ENCODE results near the gene PLEKHG4.

PLEKHG4 gene

GRCh38 chr16:67246081-67246755, 33.1 kb upstream of the PLEKHG4 start:
- DNase-seq (ENCODE audit: low read depth): peak; percentile 59

- DNase-seq (ENCODE audit: low read depth): no peak
These were observed 32.6 kb upstream of the PLEKHG4 start for GRCh38 chr16:67246756-67247191.

- DNase-seq (ENCODE audit: low read depth): peak; percentile 84
These were observed 31.9 kb upstream of the PLEKHG4 start, which contains the start of gene FHOD1 for GRCh38 chr16:67247192-67248072. Gene FHOD1 (minus strand): TSS chr16:67247481. CDS start chr16:67247410, 71 bp downstream.

GRCh38 chr16:67248073-67248400, 31.3 kb upstream of the PLEKHG4 start:
- DNase-seq (ENCODE audit: low read depth): no peak

DNA sequence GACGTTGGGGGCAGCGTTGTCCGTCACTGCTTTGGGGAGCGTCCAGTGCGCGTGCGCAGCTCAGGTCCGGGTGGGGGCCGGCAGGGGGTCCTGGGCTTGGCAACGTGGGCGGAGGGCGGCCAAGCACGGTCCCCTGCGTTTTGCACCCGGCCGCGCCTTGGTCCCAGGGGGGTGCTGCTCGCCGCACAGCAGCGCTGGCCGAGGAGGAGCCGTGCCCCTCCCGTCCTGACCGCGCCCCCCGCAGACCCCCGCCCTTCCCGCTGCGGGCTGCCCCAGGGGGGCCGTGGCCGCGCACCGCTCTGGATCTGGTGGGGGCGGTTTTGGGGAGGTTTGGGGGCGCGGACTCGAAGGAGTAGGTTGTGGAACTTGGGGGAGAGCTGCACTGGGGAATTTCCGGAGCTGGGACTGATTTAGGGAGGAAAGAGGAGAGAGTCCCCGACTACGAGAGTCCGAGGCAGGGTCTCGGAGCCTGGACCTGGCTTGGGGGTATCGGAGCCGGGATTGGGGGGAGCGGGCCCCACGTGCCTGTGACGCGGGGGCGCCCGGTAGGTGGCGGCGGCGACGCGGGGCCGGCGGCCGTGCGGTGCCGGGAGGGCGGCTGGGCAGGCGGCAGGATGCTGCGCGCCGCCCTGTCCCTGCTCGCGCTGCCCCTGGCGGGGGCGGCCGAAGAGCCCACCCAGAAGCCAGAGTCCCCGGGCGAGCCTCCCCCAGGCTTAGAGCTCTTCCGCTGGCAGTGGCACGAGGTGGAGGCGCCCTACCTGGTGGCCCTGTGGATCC, 30.7 kb upstream of the PLEKHG4 start, which contains the start of gene SLC9A5:
TSS of gene SLC9A5 (plus strand) at position 579 of the 777 bp plus-strand sequence. CDS start at position 615, 36 bp downstream.
- DNase-seq (ENCODE audit: low read depth): no peak

DNA sequence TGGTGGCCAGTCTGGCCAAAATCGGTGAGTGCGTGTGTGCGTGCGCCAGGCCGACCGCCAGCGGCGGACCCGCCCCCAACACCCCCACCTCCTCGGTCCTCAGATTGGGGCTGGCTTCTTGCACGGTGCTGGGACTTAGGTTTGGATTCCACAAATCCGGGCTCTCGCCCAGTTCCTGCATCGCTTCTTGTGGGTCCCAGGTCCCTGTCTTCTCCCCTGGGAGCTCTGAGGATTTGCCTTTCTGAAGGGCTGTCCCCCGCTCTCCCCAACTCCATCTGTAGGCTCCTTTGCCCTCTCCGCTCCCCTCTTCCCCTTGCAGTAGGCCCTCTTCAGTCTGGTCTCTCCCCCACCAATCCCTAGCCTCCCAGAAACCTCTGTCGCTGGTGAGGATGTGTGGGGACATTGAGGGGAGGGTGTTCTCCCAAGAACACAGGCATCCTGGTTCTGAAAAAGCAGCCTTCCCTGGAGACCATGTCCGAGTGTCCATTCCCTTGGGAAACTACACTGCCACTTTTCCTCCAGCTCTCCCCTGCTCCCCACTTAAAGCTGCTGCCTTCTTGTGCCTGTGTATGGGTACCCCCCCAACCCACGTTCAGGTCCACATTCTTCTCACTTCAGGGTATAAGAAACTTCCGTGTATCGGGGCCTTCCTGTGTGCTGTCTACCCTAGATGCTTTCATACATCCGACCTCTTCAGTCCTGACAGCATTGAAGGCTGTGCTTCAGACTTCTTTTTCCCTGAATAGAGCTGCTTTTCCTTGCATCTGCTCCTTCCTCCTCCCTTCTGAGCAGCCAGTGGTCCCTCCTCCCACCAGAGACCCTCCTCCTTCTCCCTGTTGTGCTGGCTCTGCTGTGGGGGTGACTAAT, 29.9 kb upstream of the PLEKHG4 start:
- DNase-seq (ENCODE audit: low read depth): no peak

- no peak for DNase-seq (ENCODE audit: low read depth)
These were observed 29.3 kb upstream of the PLEKHG4 start for GRCh38 chr16:67250045-67250327.

DNA sequence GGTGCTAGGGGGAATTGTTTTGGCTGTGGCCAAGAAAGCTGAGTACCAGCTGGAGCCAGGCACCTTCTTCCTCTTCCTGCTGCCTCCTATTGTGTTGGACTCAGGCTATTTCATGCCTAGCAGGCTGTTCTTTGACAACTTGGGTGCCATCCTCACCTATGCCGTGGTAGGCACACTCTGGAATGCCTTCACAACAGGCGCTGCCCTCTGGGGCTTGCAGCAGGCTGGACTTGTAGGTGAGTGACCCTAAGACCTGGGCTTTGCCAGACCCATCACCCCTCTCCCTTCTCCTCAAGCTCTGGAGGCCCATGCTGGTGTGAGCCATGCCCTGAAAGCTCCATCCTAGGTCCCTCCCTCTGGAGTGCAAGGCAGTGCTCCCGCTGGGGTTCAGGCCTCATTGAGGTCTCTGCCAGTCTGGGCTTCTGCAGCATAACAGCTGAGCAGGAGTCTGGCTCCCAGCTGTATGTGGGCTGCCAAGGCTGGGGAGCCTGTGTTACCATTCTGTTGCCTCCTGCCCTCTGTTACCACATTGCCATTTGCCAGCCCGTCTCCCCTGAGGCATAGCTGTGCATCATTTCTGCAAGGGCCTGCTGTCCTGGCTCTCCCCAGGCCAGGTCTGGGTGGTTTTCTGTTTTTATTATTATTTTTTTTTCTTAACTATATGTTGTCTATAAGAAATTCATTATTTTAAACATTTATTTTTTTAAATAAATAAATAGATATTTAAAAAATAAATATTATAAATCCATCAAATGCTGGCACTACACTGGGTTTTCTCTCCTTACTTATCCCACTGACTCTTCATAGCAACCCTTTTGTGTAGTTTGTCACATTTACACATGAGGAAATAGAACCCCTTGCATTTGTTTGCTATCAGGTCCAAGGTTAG, 26.5 kb upstream of the PLEKHG4 start:
- DNase-seq (ENCODE audit: low read depth): no peak

DNA sequence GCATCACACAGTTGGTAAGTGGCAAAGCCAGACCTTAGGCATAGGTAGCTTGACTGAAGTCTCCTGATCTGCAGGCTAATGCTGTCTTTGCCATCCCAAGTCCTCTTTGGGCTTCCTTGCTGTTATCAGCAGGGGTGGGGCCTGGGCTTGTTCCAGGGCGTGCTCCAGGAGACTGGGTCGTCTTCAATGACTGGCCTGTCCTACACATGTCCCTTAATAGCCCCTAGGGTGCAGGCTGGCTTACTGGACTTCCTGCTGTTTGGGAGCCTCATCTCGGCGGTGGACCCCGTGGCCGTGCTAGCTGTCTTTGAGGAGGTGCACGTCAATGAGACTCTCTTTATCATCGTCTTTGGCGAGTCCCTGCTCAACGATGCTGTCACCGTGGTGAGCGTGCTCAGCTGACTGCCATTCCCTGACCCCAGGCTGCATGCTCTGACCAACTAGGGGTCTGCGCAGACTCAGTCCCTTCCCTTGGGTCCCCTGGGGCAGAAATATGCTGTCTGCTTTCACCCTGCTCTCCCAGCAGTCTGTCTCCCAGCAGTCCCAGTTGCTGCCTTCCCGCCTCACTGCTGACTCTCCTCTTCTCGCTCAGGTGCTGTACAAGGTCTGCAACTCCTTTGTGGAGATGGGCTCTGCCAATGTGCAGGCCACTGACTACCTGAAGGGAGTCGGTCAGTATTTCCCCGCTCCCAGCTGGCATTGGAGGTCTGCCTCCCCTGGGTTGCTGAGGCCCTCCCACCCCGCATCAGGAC, 24.4 kb upstream of the PLEKHG4 start:
- no peak for DNase-seq (ENCODE audit: low read depth)

DNA sequence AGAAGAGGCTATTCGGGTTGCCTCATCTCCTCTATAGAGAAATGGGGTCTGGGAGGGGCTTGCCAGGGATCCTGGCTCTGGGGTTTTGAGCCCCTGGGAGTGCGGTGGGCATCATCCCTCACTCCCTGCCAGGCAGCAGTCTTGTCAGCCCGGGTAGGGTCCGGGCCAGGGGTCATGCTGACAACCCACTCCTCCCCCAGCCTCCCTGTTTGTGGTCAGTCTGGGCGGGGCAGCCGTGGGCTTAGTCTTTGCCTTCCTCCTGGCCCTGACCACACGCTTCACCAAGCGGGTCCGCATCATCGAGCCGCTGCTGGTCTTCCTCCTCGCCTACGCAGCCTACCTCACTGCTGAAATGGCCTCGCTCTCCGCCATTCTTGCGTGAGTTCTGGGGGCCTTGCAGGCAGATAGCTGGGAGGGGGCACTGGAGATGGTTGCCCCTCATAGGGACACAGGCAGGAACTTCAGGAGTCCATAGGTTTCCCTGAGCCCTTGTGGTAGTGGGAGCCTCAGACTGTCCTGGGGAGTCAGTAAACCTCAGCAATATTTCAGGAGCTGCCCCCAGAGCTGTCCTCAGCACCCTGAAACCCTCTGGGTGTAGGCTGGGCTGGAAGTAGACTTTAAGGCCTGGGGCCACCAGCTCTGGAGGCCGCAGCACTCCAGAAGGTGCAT, 23.6 kb upstream of the PLEKHG4 start:
- no peak for DNase-seq (ENCODE audit: low read depth)

DNA sequence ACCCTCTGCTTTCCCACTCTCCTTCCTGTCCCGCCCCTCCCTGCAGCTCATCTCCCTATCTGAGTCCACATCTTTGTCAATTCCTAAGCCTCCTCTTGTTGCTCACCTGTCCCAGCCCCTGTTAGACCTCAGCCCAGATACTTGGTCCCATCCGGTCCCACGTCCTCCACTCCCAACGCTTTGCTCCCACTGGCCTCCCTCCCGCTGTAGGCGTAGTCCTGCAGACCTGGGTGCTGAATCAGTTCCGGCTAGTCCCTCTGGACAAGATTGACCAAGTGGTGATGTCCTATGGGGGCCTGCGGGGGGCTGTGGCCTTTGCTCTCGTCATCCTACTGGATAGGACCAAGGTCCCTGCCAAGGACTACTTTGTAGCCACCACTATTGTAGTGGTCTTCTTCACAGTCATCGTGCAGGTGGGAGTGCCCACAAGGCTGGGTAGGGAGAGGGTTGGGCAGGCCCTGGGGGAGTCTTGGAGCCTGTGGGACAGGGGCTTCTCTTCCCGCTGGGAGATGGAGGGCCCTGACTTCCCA, 22.6 kb upstream of the PLEKHG4 start:
- DNase-seq (ENCODE audit: low read depth): no peak

DNA sequence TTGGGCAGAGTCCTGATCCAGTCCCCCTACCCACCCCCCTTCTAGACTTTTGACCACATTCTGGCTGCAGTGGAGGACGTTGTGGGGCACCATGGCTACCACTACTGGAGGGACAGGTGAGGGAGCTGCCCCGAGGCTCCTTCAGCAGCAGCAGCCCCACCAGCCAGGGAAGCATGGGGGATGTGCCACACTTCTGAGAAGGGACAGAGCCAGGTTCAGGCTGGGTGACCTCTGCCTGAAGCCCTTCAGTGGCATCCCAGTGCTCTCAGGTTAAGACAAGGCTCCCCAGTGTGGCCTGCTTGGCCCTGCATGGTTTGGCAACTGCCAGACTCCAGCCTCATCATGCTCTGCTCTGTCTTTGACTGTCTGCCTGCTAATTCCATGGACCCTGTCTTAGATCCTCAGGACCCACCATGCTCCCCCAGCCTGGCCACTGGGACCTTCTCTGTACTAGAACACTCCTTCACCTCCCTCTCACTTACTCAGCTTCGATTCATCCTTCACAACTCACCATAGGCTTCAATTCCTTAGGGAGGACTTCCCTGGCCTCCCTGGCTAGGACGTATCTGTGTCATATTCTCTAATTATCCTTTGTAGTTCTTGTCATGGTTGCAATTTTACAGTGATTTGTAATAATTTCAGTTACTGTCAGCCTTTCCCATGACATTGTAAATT, 21.7 kb upstream of the PLEKHG4 start:
- DNase-seq (ENCODE audit: low read depth): no peak

GRCh38 chr16:67258161-67258835, 21.0 kb upstream of the PLEKHG4 start:
- no peak for DNase-seq (ENCODE audit: low read depth)

DNA sequence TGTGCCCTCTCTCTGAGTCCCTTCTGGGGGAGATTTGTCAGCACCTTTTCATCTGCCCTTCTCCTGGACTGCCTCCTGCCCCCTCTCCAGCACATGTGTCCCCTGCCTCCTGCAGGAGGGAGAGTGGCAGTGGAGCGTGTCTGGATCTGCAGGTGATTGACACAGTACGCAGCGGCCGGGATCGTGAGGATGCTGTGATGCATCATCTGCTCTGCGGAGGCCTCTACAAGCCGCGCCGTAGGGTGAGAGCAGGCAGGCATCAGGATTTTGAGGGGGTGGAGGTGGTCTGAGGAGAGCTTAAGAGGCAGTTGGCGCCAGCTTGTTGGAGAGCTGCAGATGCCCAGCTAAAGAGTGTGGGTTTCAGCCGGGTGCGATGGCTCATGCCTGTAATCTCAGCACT, 19.6 kb upstream of the PLEKHG4 start:
- DNase-seq (ENCODE audit: low read depth): no peak

- no peak for DNase-seq (ENCODE audit: low read depth)
These were observed 18.8 kb upstream of the PLEKHG4 start for GRCh38 chr16:67260426-67261063.

DNA sequence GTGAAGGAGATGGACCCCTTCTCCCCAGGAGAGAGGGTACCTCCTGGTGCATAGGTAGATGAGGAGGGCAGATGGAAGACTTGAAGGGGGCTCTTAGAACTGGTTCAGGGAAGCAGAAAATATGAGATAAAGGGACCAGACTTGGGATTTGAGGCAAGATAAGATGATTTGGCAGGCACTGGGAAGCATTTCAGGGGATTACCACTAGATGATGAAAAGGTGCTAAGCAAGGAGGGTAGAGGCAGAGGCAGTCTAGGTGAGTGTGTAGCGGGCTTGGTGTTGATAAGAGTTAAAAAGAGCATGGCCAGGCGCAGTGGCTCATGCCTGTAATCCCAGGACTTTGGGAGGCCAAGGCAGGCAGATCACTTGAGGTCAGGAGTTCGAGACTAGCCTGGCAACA, 16.1 kb upstream of the PLEKHG4 start:
- DNase-seq (ENCODE audit: low read depth): no peak

DNA sequence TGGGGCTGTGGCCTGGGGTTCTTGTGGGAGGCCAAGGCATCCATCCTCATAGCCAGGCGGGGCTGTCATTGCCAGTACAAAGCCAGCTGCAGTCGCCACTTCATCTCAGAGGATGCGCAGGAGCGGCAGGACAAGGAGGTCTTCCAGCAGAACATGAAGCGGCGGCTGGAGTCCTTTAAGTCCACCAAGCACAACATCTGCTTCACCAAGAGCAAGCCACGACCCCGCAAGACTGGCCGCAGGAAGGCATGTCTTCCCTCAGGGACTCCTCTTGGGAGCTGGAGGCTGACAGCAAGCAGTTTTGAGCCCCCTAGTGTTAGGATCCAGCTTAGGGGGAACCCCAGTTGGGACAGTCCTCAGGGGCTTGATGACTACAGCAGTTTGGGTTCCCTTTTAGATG, 15.1 kb upstream of the PLEKHG4 start:
- no peak for DNase-seq (ENCODE audit: low read depth)
